Stomach (tissue), 9 donors: ENCODE data around the gene RBMS1. TPM values are rescaled to one million over a fixed set of nuclear protein-coding genes. Genes with fewer than 3 reads are reported as not detected.

Source experiments
- DNase-seq, 2 donors: peaks; one replicate each; pipeline versions ENCODE4 v3.0.0 to v3.0.0-alpha.2; 2013 to 2019
- H3K27ac ChIP-seq, 5 donors: fragments of 200-600 bp in 4 of 5; sonication (generic) in 4 of 5; one replicate each; pipeline ENCODE4 v1.5.1; 2013 to 2019; ENCODE audit warnings: mild to moderate bottlenecking in 1 of 5, moderate library complexity in 1 of 5
- H3K27me3 ChIP-seq, 3 donors: fragments of 200-600 bp; sonication (generic); one replicate each; pipeline ENCODE4 v1.5.1; 2017 to 2019; ENCODE audit warnings: mixed run types in 1 of 3
- H3K36me3 ChIP-seq, 4 donors: fragments of 200-600 bp; sonication (generic); 1 replicate in 3 of 4; 2 replicates in 1 of 4; pipeline ENCODE4 v1.5.1; 2016 to 2019
- H3K4me1 ChIP-seq, 4 donors: fragments of 200-600 bp; sonication (generic); one replicate each; pipeline ENCODE4 v1.5.1; 2016 to 2019
- H3K4me3 ChIP-seq, 4 donors: fragments of 200-600 bp; sonication (generic) in 3 of 4; one replicate each; pipeline ENCODE4 v1.5.1; 2016 to 2019; ENCODE audit warnings: mild to moderate bottlenecking in 1 of 4
- H3K9me3 ChIP-seq, 4 donors: fragments of 200-600 bp; sonication (generic); one replicate each; pipeline ENCODE4 v1.5.1; 2016 to 2019
- EP300 ChIP-seq: sonication (generic); formaldehyde crosslinking; IDR thresholded peaks from one replicate; pipeline ENCODE4 v1.6.1; 2017; ENCODE audit warnings: antibody characterized with exemption
- POLR2A ChIP-seq, 4 donors: fragments of 450-650 bp; IDR thresholded peaks; one replicate each; pipeline ENCODE4 v1.6.1; 2016; ENCODE audit warnings: antibody characterized with exemption in 4 of 4, control low read depth in 2 of 4, mild to moderate bottlenecking in 1 of 4, moderate library complexity in 1 of 4
- POLR2AphosphoS5 ChIP-seq, 3 donors: sonication (generic); formaldehyde crosslinking; IDR thresholded peaks; one replicate each; pipeline ENCODE4 v1.6.1; 2016; ENCODE audit warnings: antibody characterized with exemption in 3 of 3
- whole genome bisulfite sequencing, 5 donors: extraction: QIAGEN DNeasy Blood & Tissue Kit in 3 of 5; methylation state at CpG; one replicate each; pipeline versions ENCODE4 v1.1.5 to v1.1.7; 2013 to 2018; 5-methylcytosine and 5-hydroxymethylcytosine counted together
- intact Hi-C: fragments of 100-400 bp; cut with DNase I; formaldehyde crosslinking; loops from one replicate; pipeline ENCODE4 v1.15.1; 2023; ENCODE audit warnings: low total_unique reads
- polyA plus RNA-seq, 3 donors: library from polyadenylated mRNA; stranded (reverse); fragments of 200-250 nt; gene quantifications; one replicate each; pipeline ENCODE4 v1.2.3, GENCODE V29; 2013
- total RNA-seq, 5 donors: library from RNA; depleted of rRNA; stranded (reverse); fragments of >200 nt; gene quantifications; one replicate each; pipeline versions ENCODE4 v1.1.0 to v1.2.3, GENCODE V29; 2014 to 2016
- TF ChIP-seq, protein P1 (sequence below), 7 experiments: fragments of 450-650 bp in 4 of 7; fragments of 200-600 bp in 3 of 7; sonication (generic) in 3 of 7; IDR thresholded peaks; one replicate each; pipeline ENCODE4 v1.5.1; 2016 to 2019; ENCODE audit warnings: antibody characterized with exemption in 7 of 7, control low read depth in 2 of 7, mild to moderate bottlenecking in 1 of 7
- donor health status: healthy with polysubstance abuse.
- donor health status: Bipolar disorder and iron deficiency.
- donor health status: healthy.

The RBMS1 gene
- total and polyA plus RNA-seq, 8 donors = 4.3 to 134 (median 27.8) TPM

DNA sequence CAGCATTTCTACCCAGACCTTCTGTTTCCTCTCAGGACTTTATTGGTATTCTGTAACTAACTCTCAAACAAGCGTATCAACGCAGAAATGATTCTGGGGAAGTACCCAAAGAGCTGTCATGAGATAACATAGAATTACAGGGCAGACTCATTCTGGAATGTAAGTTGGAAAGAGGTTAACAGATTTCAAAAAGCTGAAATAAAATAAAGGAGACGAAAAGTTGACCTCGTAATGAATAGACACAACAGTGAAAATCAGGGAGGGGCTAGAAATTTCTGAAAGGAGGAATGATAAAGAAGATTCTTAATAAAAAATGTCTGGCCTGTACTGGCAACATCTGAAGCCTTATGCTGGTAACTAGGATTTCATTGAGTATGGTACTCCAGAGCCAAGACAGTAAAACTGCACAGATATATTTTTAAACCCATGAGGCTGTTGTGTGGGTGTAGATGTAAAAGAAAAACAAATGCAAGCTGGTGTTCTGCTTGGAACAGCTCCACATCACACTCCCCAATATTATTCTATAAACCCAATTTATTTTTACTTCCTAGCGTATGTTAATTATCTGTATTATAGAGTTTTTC, 23.9 kb downstream of the RBMS1 start:
- TF ChIP-seq POLR2AphosphoS5 (IDR thresholded peaks at IDR 0.05) = no peak
- TF ChIP-seq EP300 = no peak
- TF ChIP-seq, protein P1, sequence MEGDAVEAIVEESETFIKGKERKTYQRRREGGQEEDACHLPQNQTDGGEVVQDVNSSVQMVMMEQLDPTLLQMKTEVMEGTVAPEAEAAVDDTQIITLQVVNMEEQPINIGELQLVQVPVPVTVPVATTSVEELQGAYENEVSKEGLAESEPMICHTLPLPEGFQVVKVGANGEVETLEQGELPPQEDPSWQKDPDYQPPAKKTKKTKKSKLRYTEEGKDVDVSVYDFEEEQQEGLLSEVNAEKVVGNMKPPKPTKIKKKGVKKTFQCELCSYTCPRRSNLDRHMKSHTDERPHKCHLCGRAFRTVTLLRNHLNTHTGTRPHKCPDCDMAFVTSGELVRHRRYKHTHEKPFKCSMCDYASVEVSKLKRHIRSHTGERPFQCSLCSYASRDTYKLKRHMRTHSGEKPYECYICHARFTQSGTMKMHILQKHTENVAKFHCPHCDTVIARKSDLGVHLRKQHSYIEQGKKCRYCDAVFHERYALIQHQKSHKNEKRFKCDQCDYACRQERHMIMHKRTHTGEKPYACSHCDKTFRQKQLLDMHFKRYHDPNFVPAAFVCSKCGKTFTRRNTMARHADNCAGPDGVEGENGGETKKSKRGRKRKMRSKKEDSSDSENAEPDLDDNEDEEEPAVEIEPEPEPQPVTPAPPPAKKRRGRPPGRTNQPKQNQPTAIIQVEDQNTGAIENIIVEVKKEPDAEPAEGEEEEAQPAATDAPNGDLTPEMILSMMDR (IDR thresholded peaks at IDR 0.05) = no peak
- TF ChIP-seq POLR2A (IDR thresholded peaks at IDR 0.05) = no peak
- no peaks in the 10 kb centered on the region for H3K27me3 ChIP-seq
- peak overlapping the region in 3 of 5 donors; percentile 27 to 44 (median 39) for H3K27ac ChIP-seq
- no peaks in the 10 kb centered on the region for H3K36me3 ChIP-seq
- intact Hi-C loops = no loop called here
- H3K4me3 ChIP-seq = no peak overlapping the region
- WGBS, 5 donors = 69 to 88% (median 76%) methylated on average over 5 of the region's 5 CpGs
- DNase-seq = no peak
- no peaks in the 10 kb centered on the region for H3K9me3 ChIP-seq
- H3K4me1 ChIP-seq = peaks cover 6 to 53% (median 28%) of the 10 kb centered on the region in 4 donors

DNA sequence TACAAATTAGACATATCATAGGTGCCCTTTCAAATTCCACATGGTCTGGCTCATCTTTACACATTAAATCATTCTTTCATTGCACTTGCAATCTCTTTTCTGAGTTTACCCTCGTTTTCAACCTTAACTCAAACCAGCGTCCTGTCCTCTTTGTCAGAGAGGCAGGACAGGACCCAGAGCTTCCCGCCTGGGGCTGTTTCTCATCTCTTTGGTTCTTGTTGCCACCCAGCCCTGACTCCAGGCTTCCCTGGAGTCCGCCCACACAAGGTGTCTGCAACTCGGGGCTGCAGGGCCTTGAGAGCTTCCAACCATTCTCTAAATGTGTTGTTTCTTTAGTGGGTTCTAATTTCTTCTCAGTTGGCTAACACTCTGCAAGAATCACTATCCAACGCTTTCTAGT, 24.4 kb downstream of the RBMS1 start:
- intact Hi-C loops = no loop called here

DNA sequence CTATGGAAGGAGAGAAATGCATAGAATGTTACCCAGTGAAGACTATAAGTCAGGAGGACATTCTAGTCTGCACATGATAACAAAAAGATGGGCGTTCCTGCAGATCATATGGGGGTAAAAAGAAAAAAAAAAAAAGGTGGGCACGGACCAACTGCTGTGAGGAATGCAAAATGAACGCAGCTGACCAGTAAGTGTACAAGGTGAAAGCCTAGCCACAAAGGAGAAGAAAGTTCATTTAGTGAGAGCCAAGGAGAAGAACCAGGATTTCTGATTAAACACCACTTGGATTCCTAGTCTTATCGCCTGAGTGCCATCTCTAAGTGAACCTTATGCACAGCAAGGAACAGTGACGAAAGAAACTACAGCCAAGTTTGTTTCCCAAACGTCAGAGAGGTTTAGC, 26.5 kb downstream of the RBMS1 start:
- no peak overlapping the region for H3K4me3 ChIP-seq
- no peaks in the 10 kb centered on the region for H3K36me3 ChIP-seq
- H3K27me3 ChIP-seq = no peaks in the 10 kb centered on the region
- TF ChIP-seq POLR2A (IDR thresholded peaks at IDR 0.05) (no peak), EP300 (no peak), POLR2AphosphoS5 (IDR thresholded peaks at IDR 0.05) (no peak)
- TF ChIP-seq, protein P1 (IDR thresholded peaks at IDR 0.05) = no peak
- H3K4me1 ChIP-seq = peaks cover 0 to 46% (median 13%) of the 10 kb centered on the region in 4 donors
- no peak for DNase-seq
- intact Hi-C loops = no loop called here
- WGBS, 5 donors = 81 to 92% (median 90%) methylated on average over 6 of the region's 6 CpGs
- no peak overlapping the region for H3K27ac ChIP-seq
- H3K9me3 ChIP-seq = no peaks in the 10 kb centered on the region

More for the DNA sequence above, 24.4 kb downstream of the RBMS1 start:
- WGBS, 5 donors = 81 to 89% (median 88%) methylated on average over 6 of the region's 6 CpGs
- DNase-seq = no peak
- H3K27me3 ChIP-seq = no peaks in the 10 kb centered on the region
- H3K4me1 ChIP-seq = peaks cover 6 to 54% (median 25%) of the 10 kb centered on the region in 4 donors
- TF ChIP-seq, protein P1 (IDR thresholded peaks at IDR 0.05) = no peak
- TF ChIP-seq POLR2AphosphoS5 (IDR thresholded peaks at IDR 0.05) = no peak
- no peak overlapping the region for H3K4me3 ChIP-seq
- peak overlapping the region in 3 of 5 donors; percentile 27 to 44 (median 39) for H3K27ac ChIP-seq
- no peaks in the 10 kb centered on the region for H3K36me3 ChIP-seq
- H3K9me3 ChIP-seq = no peaks in the 10 kb centered on the region

DNA sequence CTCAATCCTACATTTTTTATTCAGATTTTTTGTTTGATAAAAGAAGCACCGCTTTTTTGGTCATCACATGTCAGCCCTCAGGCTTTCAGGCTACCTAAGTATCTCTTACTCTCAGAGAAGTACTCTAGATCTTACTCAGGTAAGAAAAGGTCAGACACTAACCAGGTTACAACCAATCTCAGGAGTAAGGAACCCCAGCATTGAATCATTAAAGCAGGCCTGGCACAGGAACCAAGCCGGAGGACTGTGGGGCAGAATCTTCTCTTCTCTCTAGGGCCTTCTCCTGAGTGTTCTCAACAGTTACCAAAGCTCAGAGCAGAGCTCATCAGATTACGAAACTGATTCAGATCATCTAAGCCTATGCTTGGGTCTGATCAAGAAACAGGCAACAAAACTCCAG, 28.2 kb downstream of the RBMS1 start:
- 78 to 94% (median 93%) methylated on average over 3 of the region's 3 CpGs for WGBS, 5 donors
- H3K9me3 ChIP-seq = no peaks in the 10 kb centered on the region
- no peaks in the 10 kb centered on the region for H3K36me3 ChIP-seq
- peak overlapping the region in 1 of 5 donors; percentile 28 for H3K27ac ChIP-seq
- intact Hi-C loops = no loop called here
- no peak for TF ChIP-seq EP300
- TF ChIP-seq POLR2AphosphoS5 (IDR thresholded peaks at IDR 0.05) = no peak
- TF ChIP-seq POLR2A (IDR thresholded peaks at IDR 0.05) = no peak
- TF ChIP-seq, protein P1 (IDR thresholded peaks at IDR 0.05) = no peak
- H3K27me3 ChIP-seq = no peaks in the 10 kb centered on the region
- H3K4me1 ChIP-seq = peaks cover 0 to 49% (median 13%) of the 10 kb centered on the region in 4 donors
- DNase-seq = no peak
- H3K4me3 ChIP-seq = no peak overlapping the region
